Peyer's patch (tissue), 4 donors: ENCODE data around the gene BCKDHB.

ENCODE experiments used
- POLR2A ChIP-seq, 2 donors: fragments of 450-650 bp; IDR thresholded peaks; one replicate each; pipeline ENCODE4 v1.5.1; 2017; ENCODE audit warnings: antibody characterized with exemption in 2 of 2, mild to moderate bottlenecking in 2 of 2, moderate library complexity in 2 of 2
- TF ChIP-seq, protein P1 (sequence below), 6 experiments: fragments of 450-650 bp in 4 of 6; fragments of 200-600 bp in 2 of 6; sonication (generic) in 1 of 6; IDR thresholded peaks; one replicate each; pipeline ENCODE4 v1.5.1; 2017 to 2019; ENCODE audit warnings: antibody characterized with exemption in 6 of 6, mild to moderate bottlenecking in 3 of 6, moderate library complexity in 1 of 6

DNA sequence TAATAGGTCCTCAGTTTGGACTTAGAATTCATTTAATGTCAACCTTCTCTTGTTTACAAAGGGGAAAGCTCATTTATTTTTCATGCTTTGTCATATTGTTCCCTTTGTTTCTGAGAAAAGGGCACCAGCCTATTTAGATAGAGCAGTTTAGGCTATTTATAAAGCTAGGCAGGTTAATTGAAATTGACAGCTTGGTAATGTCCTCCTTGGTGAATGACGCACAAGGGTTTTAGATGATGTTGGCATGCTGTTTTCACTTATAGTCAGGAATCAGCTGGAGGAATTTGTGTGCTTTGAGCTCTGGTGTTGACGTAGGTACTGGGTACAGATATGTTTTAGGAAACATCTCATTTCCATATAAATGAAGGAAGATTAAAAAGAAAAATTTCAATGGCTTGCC lies 45.2 kb downstream of the BCKDHB start:
- TF ChIP-seq POLR2A (IDR thresholded peaks at IDR 0.05), result no peak
- TF ChIP-seq, protein P1, sequence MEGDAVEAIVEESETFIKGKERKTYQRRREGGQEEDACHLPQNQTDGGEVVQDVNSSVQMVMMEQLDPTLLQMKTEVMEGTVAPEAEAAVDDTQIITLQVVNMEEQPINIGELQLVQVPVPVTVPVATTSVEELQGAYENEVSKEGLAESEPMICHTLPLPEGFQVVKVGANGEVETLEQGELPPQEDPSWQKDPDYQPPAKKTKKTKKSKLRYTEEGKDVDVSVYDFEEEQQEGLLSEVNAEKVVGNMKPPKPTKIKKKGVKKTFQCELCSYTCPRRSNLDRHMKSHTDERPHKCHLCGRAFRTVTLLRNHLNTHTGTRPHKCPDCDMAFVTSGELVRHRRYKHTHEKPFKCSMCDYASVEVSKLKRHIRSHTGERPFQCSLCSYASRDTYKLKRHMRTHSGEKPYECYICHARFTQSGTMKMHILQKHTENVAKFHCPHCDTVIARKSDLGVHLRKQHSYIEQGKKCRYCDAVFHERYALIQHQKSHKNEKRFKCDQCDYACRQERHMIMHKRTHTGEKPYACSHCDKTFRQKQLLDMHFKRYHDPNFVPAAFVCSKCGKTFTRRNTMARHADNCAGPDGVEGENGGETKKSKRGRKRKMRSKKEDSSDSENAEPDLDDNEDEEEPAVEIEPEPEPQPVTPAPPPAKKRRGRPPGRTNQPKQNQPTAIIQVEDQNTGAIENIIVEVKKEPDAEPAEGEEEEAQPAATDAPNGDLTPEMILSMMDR (IDR thresholded peaks at IDR 0.05), result no peak
